Stimulated activated CD4-positive, alpha-beta T cell treated with anti-CD3 and anti-CD28 coated beads, Interleukin-12 subunit alpha, Interleukin-12 subunit beta, amount 100 ng/mL, for 24 hours (primary cell): Measurements from ENCODE around the gene S100A16.
"Not testable (repeated sequence)": the region's sequence is repeated elsewhere in the genome, so short reads cannot be mapped to it uniquely, and the experiment has no call there.

Experiments used
- DNase-seq, 2 experiments: peaks; one replicate each; pipeline ENCODE4 v3.0.0-alpha.2; 2020; ENCODE audit warnings: low read depth in 2 of 2

Gene S100A16

DNA sequence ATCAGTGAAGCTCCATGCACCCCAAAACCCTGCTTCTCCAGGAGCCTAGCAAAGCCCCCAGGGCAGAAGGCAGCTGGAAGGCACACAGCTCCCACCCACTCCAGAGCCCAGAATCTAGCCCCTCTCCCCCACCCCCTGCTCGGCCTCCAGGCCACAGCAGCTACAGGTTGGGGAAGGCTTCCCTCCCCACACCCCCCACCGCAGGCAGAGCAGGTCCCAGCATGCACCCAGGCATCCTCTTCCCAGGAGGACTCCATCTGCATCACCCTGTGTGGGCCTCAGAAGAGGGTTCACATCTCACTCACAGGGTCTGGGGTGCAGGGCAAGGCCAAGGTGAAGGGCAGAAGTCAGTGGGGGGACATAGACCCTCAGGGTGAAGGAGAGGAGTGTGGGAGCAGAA, 2.5 kb upstream of the S100A16 start:
- no peak for DNase-seq

GRCh38 chr1:153614906-153615305, 2.0 kb upstream of the S100A16 start:
- DNase-seq, result no peak

DNA sequence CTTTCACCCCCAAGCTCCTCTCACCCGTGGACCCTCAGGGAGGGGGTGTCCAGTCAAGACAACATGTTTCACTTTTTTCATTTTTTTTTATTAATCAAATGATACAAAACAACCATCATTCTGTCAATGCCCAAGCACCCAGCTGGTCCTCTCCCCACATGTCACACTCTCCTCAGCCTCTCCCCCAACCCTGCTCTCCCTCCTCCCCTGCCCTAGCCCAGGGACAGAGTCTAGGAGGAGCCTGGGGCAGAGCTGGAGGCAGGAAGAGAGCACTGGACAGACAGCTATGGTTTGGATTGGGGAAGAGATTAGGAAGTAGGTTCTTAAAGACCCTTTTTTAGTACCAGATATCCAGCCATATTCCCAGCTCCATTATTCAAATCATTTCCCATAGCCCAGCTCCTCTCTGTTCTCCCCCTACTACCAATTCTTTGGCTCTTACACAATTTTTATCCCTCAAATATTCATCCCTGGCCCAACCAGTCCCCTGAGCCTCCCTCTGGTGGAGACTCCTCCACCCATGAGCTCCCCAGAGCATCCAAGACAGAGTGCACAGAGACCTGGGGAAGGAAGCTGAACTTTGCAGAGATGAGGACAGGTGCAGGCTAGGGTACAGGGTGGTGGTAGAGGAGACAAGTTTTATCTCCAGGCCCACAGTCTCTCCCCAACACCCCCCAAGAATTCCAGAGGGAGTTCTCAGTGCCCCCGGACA, 1.4 kb upstream of the S100A16 start:
- no peak for DNase-seq

GRCh38 chr1:153613406-153613805, 469 bp upstream of the S100A16 start:
- no peak for DNase-seq

DNA sequence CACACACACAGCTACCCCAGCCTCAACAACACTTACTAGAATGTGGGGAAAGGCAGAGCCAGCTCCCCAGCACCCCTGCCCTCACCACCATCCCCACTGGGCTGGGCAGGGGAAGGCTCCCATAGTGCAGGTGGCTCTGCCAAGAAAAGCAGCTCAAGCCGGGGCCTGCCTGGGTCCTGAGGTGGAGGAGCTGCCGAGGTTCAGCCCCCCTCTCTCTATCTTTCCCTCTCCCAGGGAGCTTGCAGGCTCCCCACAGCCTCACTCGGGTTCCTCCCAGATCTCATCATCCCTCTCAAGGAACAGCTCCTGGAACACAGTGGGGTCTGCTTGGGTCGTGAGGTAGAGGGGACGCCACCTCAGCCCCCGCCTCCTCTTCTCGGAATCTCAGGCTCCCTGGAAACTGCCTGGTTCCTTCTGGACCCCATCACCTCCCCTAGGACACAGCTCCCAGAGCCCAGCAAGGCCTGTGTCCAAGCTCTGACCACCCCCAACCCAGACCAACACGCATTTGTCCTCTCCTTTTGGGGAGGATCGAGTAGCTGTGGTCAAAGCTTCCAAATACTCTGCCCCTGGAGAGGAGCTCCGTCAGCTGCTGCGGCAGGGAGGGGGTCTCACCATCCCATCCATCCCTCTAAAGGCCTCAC, 704 bp downstream of the S100A16 start:
- no peak for DNase-seq

DNA sequence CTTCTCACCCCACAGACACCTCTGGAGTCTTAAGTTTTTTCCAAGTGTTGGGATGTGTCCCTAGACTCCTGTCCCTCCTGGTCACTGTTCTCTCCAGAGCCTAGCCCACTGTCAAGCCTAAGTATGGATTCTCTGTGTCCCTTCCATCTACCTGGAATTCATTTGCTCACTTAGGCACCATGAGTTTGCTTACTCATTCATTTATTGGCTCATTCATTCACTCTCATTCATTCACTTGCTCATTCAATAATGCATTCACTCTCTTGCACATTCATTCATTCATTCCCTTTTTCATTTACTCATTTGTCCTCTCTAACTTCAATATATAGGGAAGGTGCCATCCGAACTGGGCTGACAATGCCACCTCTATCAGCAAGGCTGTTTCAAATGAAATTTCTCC, 1.6 kb downstream of the S100A16 start:
- no peak for DNase-seq

DNA sequence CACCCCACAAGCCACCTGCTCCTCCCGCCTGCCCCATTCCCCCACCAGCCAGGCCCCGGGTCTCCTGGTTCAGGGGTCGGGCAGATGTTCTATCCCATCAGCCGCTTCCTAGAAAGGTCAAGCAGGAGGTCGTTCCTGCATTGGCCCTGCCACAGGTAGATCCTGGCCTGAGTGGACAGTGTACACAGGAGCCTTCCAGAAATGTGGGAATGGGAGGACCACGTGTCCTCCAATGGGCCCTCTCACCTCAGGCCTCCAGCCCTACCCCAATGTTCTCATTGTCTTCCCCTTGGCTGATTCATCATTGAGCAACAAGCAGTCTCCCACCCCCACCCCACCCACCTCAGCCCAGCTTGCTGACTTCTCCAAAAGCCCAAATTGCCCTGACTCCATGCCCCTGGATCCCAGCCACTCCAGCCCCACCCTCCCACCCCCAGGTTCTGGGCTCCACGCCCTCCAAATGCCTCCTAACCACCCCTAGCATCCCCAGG, 2.1 kb downstream of the S100A16 start:
- no peak for DNase-seq

- no peak for DNase-seq
Measured at GRCh38 chr1:153610334-153610733, 2.6 kb downstream of the S100A16 start.

- DNase-seq, result no peak
Measured at GRCh38 chr1:153609585-153609907, 3.4 kb downstream of the S100A16 start.

- DNase-seq, result no peak
Measured at GRCh38 chr1:153608742-153609584, 4.0 kb downstream of the S100A16 start.

- DNase-seq, result no peak
Measured at GRCh38 chr1:153608089-153608682, 4.8 kb downstream of the S100A16 start.

DNA sequence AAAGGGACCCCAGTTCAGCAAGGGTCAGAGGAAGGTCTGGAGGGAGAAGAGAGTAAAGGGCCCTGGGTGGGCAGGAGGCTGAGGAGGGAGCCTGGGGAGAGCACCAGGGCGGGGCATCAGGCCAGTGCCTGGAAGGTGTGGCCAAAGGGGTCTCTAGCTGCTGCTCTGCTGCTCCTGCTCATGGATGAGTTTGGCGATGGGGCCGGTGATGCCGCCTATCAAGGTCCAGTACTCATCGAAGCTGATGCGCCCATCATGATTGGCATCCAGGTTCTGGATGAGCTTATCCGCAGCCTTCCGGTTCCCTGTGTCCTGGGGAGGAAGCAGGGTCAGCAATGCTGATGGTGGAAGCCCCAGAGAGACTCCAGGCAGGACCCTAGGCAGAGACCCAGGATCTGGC, 5.6 kb downstream of the S100A16 start:
- DNase-seq, result no peak

DNA sequence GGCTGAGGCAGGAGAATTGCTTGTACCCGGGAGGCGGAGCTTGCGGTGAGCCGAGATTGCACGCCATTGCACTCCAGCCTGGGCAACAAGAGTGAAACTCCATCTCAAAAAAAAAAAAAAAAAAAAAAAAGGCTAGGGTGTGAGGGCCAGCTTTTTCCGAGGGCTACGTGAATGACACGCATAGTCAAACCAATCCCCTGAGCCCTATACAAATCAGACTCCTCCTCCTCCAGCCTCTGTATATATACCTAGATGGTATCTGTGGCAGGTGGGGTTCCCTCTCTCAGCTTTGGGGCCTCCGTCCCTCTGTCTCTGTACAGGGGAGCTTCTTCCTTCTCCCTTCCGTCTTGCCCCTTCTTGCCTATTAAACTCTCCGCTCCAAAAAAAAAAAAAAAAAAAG, 6.7 kb downstream of the S100A16 start:
- no peak for DNase-seq

DNA sequence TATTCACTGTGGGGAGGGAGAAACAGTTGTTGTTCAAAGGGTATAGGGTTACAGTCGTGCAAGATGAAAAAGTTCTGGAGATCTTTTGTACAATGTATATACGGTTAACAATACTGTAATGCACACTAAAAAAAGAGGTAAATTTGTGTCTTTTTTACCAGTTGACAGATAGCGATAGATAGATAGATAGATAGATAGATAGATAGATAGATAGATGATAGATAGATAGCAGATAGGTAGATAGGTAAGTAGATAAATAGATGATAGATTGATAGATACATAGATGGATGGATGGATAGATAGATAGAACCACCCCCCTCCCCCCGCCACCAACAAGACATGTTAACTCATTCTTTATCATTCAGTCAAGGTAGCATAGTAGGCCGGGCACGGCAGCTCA, 10.2 kb downstream of the S100A16 start:
- DNase-seq, result no peak

DNA sequence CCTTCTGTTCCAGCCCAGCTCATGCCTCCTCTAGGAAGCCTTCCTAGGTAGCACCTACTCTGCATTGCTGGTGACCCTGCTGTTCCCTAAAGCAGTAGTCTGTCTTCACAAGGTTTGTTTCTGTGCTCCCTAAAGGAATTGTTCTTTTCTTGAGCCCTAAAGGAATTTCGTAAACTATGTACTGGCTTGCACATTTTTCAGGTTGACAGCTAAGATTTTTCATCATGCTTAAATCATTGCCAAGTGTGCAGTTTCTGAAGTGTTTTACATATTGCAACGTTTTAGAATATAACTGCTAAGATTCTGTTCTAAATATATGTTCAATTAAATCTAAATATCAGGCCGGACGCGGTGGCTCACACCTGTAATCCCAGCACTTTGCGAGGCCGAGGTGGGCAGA, 13.1 kb downstream of the S100A16 start:
- no peak for DNase-seq

- DNase-seq, result no peak
Measured at GRCh38 chr1:153598309-153599172, 14.4 kb downstream of the S100A16 start.

- no peak for DNase-seq
Measured at GRCh38 chr1:153597206-153597605, 15.7 kb downstream of the S100A16 start.

- no peak for DNase-seq
Measured at GRCh38 chr1:153592748-153593147, 20.2 kb downstream of the S100A16 start.

- no peak for DNase-seq
Measured at GRCh38 chr1:153588482-153588881, 24.5 kb downstream of the S100A16 start.

DNA sequence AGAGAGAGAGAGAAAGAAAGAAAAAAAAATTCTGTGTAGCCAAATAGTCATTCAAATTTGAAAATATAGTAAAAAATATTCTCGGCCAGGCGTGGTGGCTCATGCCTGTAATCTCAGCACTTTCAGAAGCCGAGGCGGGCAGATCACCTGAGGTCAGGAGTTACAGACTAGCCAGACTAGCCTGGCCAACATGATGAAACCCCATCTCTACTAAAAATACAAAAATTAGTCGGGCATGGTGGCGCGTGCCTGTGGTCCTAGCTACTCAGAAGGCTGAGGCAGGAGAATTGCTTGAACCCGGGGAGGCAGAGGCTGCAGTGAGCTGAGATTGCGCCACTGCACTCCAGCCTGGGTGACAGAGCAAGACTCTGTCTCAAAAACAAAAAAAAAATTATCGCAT, 24.9 kb downstream of the S100A16 start:
- DNase-seq, result not testable (repeated sequence)

- DNase-seq, result no peak
Measured at GRCh38 chr1:153587314-153587713, 25.6 kb downstream of the S100A16 start.
